AML-193 (cell line): ENCODE results near the gene ATXN1.

Experiments
- DNase-seq, 2 experiments: peaks; one replicate each; lab custom pipeline; 2025; lab: John Stamatoyannopoulos, UW

Gene ATXN1

GRCh38 chr6:16305788-16306187, 455.5 kb downstream of the ATXN1 start:
- DNase-seq: no peak

- DNase-seq: no peak
These were observed 456.0 kb downstream of the ATXN1 start for GRCh38 chr6:16305246-16305725.

DNA sequence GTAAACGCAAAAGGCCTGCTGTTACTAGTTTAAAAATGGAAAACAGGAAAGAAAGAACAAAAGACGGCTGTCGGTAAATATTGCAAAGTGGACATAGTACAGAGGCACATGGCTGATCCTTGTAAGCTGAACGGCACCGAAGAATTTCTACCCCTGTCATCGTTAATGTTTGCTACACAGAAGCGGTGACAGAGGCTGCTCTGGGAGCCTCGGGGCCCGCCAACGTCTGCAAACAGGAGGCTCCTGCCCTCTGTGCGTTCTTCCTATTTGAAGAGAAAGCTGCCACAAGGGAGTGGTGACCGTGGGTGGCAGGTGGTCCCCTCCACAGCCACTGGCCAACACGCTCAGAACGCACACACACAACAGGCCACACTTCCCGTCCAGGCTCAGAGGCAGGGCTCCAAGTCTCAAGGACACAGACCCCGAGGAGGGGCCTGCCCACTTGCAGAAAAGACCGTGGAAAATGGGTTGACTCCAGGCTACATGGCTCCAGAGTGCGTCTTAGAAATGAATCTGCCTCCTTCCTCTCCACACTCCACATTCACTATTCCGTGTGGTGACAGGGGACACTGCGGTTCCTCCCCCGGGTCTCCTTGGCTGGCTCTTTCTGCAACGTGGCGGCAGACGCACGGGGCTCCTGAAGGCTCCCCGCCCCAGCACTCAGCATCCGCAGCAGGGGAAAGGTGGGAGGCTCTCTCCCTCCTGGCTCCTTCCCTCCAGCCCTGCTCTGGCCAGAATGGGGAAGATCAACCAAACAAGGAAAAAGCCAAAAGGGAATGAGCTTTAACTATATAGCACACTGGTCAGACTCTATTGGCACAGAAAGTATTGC, 458.3 kb downstream of the ATXN1 start:
- no peak for DNase-seq

GRCh38 chr6:16301511-16301910, 459.7 kb downstream of the ATXN1 start:
- no peak for DNase-seq

GRCh38 chr6:16299861-16300260, 461.4 kb downstream of the ATXN1 start:
- no peak for DNase-seq

GRCh38 chr6:16296061-16296670, 465.1 kb downstream of the ATXN1 start:
- no peak for DNase-seq

DNA sequence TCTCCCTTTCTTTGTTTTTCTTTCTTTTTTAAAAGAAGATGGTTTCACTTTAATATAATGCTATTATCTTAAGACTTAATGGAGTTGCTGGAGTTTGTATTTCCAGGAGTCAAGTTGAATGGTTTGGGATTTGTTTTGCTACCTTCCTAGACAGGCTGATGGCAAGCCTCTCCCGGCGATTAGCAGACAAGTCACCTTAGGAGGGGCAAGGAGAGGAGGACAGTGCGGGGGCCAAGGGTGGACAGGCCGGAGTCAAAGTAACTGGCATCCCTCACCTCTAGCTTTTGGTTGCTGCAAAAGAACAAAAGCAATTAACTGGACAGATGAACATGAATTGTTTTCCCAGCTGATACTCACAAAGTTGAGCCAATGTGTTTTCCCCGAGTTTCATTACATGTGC, 465.8 kb downstream of the ATXN1 start:
- DNase-seq: no peak

DNA sequence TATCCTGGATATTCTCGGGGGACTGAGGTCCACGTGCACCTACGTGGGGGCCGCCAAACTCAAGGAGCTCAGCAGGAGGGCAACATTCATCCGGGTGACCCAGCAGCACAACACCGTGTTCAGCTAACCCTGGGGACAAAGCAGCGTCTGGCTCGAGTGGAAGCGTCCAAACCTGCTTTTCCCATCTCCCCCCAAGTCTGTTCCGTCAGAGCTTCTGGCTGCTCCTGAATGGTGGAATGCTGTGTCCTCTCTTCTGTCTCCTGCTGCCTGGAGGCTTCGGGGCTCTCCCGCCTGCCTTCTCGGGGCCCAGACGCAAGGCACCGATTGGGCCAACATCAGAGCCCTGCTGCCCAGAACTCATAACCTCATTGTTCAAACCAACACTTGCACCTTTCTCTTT, 466.2 kb downstream of the ATXN1 start:
- DNase-seq: no peak

GRCh38 chr6:16294371-16294770, 466.9 kb downstream of the ATXN1 start:
- no peak for DNase-seq

- DNase-seq: no peak
These were observed 468.3 kb downstream of the ATXN1 start for GRCh38 chr6:16292942-16293341.

- DNase-seq: no peak
These were observed 468.8 kb downstream of the ATXN1 start for GRCh38 chr6:16292432-16292831.

DNA sequence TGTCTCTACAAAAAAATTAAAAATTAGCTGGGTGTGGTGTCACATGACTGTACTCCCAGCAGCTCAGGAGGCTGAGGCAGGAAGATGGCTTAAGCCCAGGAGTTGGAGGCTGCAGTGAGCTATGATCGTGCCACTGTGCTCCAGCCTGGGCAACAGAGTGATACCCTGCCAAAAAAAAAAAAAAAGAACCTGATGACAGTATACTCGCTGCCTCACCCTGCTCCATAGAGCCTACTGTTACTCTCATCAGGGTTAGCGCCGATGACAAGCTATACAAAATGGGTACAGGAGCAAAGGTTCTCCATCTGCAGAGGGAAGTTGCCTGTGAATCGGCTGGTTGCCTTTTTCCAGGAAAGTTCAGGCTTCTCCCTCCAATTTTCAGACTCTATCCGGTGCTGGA, 469.5 kb downstream of the ATXN1 start:
- no peak for DNase-seq

- no peak for DNase-seq
These were observed 473.1 kb downstream of the ATXN1 start for GRCh38 chr6:16288163-16288562.

GRCh38 chr6:16286151-16286522, 475.1 kb downstream of the ATXN1 start:
- DNase-seq: no peak

GRCh38 chr6:16285467-16286150, 475.7 kb downstream of the ATXN1 start:
- DNase-seq: no peak

GRCh38 chr6:16284472-16284871, 476.8 kb downstream of the ATXN1 start:
- no peak for DNase-seq

DNA sequence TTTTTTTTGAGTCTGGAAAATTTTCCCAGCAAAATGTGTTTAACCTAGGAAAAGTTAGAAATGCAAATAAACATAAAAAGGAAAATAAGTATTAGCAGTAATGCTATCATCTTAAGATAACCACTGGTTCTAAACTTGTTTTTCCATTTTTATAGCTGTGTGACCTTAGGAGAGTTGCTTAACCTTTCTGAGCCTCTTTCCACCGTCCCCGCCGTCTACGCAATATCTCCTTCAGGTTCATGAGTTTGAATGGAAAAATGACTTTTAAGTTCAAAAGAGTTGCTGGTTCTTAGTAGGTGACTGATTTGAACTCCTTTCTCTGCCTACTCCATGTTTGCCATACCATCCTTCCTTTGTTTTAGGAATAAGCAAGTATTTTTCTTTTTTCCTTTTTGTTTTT, 478.9 kb downstream of the ATXN1 start:
- no peak for DNase-seq

GRCh38 chr6:16279243-16279642, 482.0 kb downstream of the ATXN1 start:
- no peak for DNase-seq

GRCh38 chr6:16278750-16279149, 482.5 kb downstream of the ATXN1 start:
- no peak for DNase-seq

DNA sequence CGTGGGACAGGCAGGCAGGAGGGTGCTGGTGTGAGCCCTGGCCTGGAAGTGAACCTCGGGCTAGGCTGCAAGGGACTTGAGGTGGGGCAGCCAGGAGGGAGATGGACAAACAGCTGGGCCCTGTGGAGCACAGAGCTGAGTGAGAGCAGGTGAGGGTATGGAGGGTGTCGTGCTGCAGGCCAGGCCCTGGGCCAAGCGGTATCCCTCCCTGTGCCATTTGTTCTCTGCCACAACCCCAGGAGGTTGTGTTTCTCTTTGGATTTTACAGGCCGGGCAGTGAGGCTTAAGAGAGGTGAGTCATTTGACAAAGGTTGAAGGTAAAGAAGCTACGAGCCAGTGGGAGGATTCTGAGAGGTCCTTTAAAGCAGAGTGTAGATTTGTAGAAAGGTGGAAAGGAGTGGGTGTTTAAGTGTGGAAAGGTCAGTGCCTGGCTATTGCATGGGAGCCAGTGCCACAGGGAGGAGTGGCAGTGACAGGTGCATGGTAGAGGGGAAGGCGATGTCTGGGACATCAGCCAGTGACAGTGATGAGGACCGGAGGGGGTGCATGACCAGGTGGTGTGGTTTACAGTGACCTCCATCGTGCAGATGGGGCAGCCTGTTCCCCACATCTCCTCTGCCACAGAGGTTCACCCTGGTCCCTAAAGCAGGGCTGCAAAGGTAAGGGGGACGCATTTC, 483.1 kb downstream of the ATXN1 start:
- no peak for DNase-seq

DNA sequence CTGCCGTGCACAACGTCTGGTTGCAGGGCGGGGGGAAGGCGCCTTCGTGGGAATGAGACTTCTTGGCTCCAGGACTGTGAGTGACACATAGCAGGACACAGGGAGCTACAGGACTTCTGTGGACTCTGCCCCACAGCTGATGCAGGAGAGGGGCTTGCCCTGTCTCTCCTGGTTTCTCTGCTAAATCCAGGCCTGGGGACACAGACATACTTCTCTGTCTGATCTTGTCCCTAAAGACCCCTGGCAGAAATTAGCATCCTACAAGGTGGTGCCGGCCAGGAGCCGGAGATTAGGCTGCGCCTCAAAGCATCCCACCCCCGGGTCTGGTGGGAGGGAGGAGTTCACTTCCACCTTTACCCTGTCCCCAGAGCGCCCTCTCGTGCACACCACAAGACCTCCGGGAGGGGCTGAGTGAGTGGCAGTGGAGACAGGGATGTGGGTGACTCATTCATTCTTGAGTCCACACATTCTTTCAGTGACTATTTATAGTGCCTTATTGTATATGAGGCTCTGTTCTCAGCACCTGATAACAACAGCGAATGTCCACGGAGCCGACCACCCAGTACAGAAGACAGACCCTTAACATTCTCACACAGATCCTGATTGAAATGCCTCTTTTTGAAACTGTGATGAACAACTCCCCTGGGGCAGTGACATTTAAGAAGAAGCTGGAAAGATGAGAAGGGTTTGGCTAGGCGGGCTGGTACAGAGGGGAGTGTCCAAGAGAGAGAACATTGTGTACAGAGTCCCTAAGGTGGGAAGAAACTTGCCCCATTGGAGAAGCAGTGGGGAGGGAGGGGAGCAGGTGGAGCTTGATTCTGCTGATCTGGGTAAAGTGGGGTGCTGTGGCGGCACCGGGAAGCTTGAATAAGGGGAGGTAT, 483.9 kb downstream of the ATXN1 start:
- no peak for DNase-seq
